ENCODE data around the gene LMNTD1.

LMNTD1 gene

GRCh38 chr12:25590011-25590721 is 37.1 kb upstream of the LMNTD1 start:
- H3K27me3 ChIP-seq: no peaks in the 10 kb centered on the region
- DNase-seq: no peak
- H3K36me3 ChIP-seq: no peaks in the 10 kb centered on the region
- no peaks in the 10 kb centered on the region for H3K4me1 ChIP-seq
- peaks cover 8% of the 10 kb centered on the region for H3K9me3 ChIP-seq
- no peak for TF ChIP-seq CTCF (IDR thresholded peaks at IDR 0.05; ENCODE audit: low read depth, low read length)
- no peak overlapping the region for H3K4me3 ChIP-seq (ENCODE audit: low read depth, low read length)

- peaks cover 8% of the 10 kb centered on the region for H3K9me3 ChIP-seq
Measured at GRCh38 chr12:25587346-25587745, 34.3 kb upstream of the LMNTD1 start.

GRCh38 chr12:25585662-25586061 is 32.6 kb upstream of the LMNTD1 start:
- TF ChIP-seq CTCF (IDR thresholded peaks at IDR 0.05; ENCODE audit: low read depth, low read length): no peak
- no peak for DNase-seq
- no peak overlapping the region for H3K4me3 ChIP-seq (ENCODE audit: low read depth, low read length)
- H3K36me3 ChIP-seq: no peaks in the 10 kb centered on the region
- H3K4me1 ChIP-seq: 0 out of 2 replicates have a peak, but pooled peaks cover 2% of the 10 kb centered on the region
- H3K9me3 ChIP-seq: peaks cover 6% of the 10 kb centered on the region
- no peaks in the 10 kb centered on the region for H3K27me3 ChIP-seq

More at GRCh38 chr12:25587346-25587745, 34.3 kb upstream of the LMNTD1 start:
- Histone ChIP-seq H3K4me3 (ENCODE audit: low read depth, low read length) (no peak overlapping the region), H3K36me3 (no peaks in the 10 kb centered on the region), H3K4me1 (0 out of 2 replicates have a peak, but pooled peaks cover 2% of the 10 kb centered on the region), H3K27me3 (no peaks in the 10 kb centered on the region)
- no peak for DNase-seq
- no peak for TF ChIP-seq CTCF (IDR thresholded peaks at IDR 0.05; ENCODE audit: low read depth, low read length)

- no peaks in the 10 kb centered on the region for H3K27me3 ChIP-seq
- peaks cover 6% of the 10 kb centered on the region for H3K9me3 ChIP-seq
- no peak for TF ChIP-seq CTCF (IDR thresholded peaks at IDR 0.05; ENCODE audit: low read depth, low read length)
- DNase-seq: no peak
- H3K4me1 ChIP-seq: 0 out of 2 replicates have a peak, but pooled peaks cover 2% of the 10 kb centered on the region
- no peak overlapping the region for H3K4me3 ChIP-seq (ENCODE audit: low read depth, low read length)
- H3K36me3 ChIP-seq: no peaks in the 10 kb centered on the region
Measured at GRCh38 chr12:25585021-25585523, 32.0 kb upstream of the LMNTD1 start.

GRCh38 chr12:25584596-25584995 is 31.5 kb upstream of the LMNTD1 start:
- peaks cover 6% of the 10 kb centered on the region for H3K9me3 ChIP-seq
- no peak for DNase-seq

More at GRCh38 chr12:25584596-25584995, 31.5 kb upstream of the LMNTD1 start:
- Histone ChIP-seq H3K27me3 (no peaks in the 10 kb centered on the region), H3K4me3 (ENCODE audit: low read depth, low read length) (no peak overlapping the region), H3K36me3 (no peaks in the 10 kb centered on the region), H3K4me1 (0 out of 2 replicates have a peak, but pooled peaks cover 2% of the 10 kb centered on the region)
- no peak for TF ChIP-seq CTCF (IDR thresholded peaks at IDR 0.05; ENCODE audit: low read depth, low read length)
